ENCODE results near the gene GMDS. TPM values are rescaled to one million over a fixed set of nuclear protein-coding genes. Genes with fewer than 3 reads are reported as not detected.

Gene GMDS
- polyA plus RNA-seq, 1 donor (not counting 4 experiments of a cell fraction or from before 2014, with no cell fraction given), result 22.1 TPM

GRCh38 chr6:2034256-2034655 lies 211.1 kb downstream of the GMDS start:
- no peaks in the 10 kb centered on the region for H3K27me3 ChIP-seq (ENCODE audit: control insufficient read depth, extremely low read depth, insufficient read depth, low read length)
- no peak for TF ChIP-seq EZH2 (IDR thresholded peaks at IDR 0.05; ENCODE audit: low read length)
- no peak for TF ChIP-seq CTCF (optimal IDR thresholded peaks at IDR 0.05 in 1 of 3, IDR thresholded peaks at IDR 0.05 in 1 of 3, conservative IDR thresholded peaks at IDR 0.05 in 1 of 3; ENCODE audit: extremely low read depth in 1 of 3, insufficient read depth in 2 of 3, low read length in 3 of 3)
- DNase-seq (ENCODE audit: low read depth, low spot score), result no peak
- no peak overlapping the region for H3K4me2 ChIP-seq (ENCODE audit: control insufficient read depth, extremely low read depth, insufficient read depth, low read depth, low read length)
- H3K9me1 ChIP-seq (ENCODE audit: control insufficient read depth, extremely low read depth, insufficient read depth, low read length), result no peaks in the 10 kb centered on the region
- no peak overlapping the region for H3K4me3 ChIP-seq (ENCODE audit: control insufficient read depth in 2 of 3, extremely low read depth in 1 of 3, insufficient read depth in 2 of 3, low read depth in 1 of 3, low read length in 3 of 3)
- H3K27ac ChIP-seq (ENCODE audit: control insufficient read depth, insufficient read depth, low read length), result no peak overlapping the region
- dilution Hi-C loops (cut with MboI; ENCODE audit: extremely low pct_ligation_motif_present, low sequenced_read_pairs), result no loop called here
- no peak overlapping the region for H2AFZ ChIP-seq (ENCODE audit: control insufficient read depth, low read length)
- no peaks in the 10 kb centered on the region for H3K36me3 ChIP-seq (ENCODE audit: control insufficient read depth in 2 of 2, extremely low read depth in 1 of 2, insufficient read depth in 2 of 2, low read length in 2 of 2)
- H4K20me1 ChIP-seq (ENCODE audit: control insufficient read depth, extremely low read depth, insufficient read depth, low read length), result no peaks in the 10 kb centered on the region
- no peak for FAIRE-seq
- no peaks in the 10 kb centered on the region for H3K79me2 ChIP-seq (ENCODE audit: control insufficient read depth, insufficient read depth, low read length)
- H3K9ac ChIP-seq (ENCODE audit: control insufficient read depth, extremely low read depth, insufficient read depth, low read length), result no peak overlapping the region
- H3K4me1 ChIP-seq (ENCODE audit: control insufficient read depth, extremely low read depth, insufficient read depth, low read length), result no peaks in the 10 kb centered on the region
- H3K9me3 ChIP-seq (ENCODE audit: control insufficient read depth, low read depth, low read length), result no peaks in the 10 kb centered on the region

GRCh38 chr6:2033544-2033943 lies 211.9 kb downstream of the GMDS start:
- Histone ChIP-seq H3K4me3 (ENCODE audit: control insufficient read depth in 2 of 3, extremely low read depth in 1 of 3, insufficient read depth in 2 of 3, low read depth in 1 of 3, low read length in 3 of 3) (no peak overlapping the region), H2AFZ (ENCODE audit: control insufficient read depth, low read length) (no peak overlapping the region), H4K20me1 (ENCODE audit: control insufficient read depth, extremely low read depth, insufficient read depth, low read length) (no peaks in the 10 kb centered on the region), H3K9me1 (ENCODE audit: control insufficient read depth, extremely low read depth, insufficient read depth, low read length) (no peaks in the 10 kb centered on the region), H3K9ac (ENCODE audit: control insufficient read depth, extremely low read depth, insufficient read depth, low read length) (no peak overlapping the region), H3K4me2 (ENCODE audit: control insufficient read depth, extremely low read depth, insufficient read depth, low read depth, low read length) (no peak overlapping the region), H3K27me3 (ENCODE audit: control insufficient read depth, extremely low read depth, insufficient read depth, low read length) (no peaks in the 10 kb centered on the region), H3K27ac (ENCODE audit: control insufficient read depth, insufficient read depth, low read length) (no peak overlapping the region), H3K4me1 (ENCODE audit: control insufficient read depth, extremely low read depth, insufficient read depth, low read length) (no peaks in the 10 kb centered on the region), H3K79me2 (ENCODE audit: control insufficient read depth, insufficient read depth, low read length) (no peaks in the 10 kb centered on the region), H3K9me3 (ENCODE audit: control insufficient read depth, low read depth, low read length) (no peaks in the 10 kb centered on the region), H3K36me3 (ENCODE audit: control insufficient read depth in 2 of 2, extremely low read depth in 1 of 2, insufficient read depth in 2 of 2, low read length in 2 of 2) (no peaks in the 10 kb centered on the region)
- FAIRE-seq, result no peak
- TF ChIP-seq CTCF (optimal IDR thresholded peaks at IDR 0.05 in 1 of 3, IDR thresholded peaks at IDR 0.05 in 1 of 3, conservative IDR thresholded peaks at IDR 0.05 in 1 of 3; ENCODE audit: extremely low read depth in 1 of 3, insufficient read depth in 2 of 3, low read length in 3 of 3) (no peak), EZH2 (IDR thresholded peaks at IDR 0.05; ENCODE audit: low read length) (no peak)
- dilution Hi-C loops (cut with MboI; ENCODE audit: extremely low pct_ligation_motif_present, low sequenced_read_pairs), result no loop called here
- DNase-seq (ENCODE audit: low read depth, low spot score), result no peak

All from keratinocyte (primary cell).